NCI-H82 treated with DMSO at 0.1 percent for 48 hours (cell line): ENCODE results near the gene LRRC25.

Experiments used
- DNase-seq: peaks from one replicate; lab custom pipeline; 2025; ENCODE audit not compliant: unreplicated experiment; lab: John Stamatoyannopoulos, UW

Gene LRRC25

DNA sequence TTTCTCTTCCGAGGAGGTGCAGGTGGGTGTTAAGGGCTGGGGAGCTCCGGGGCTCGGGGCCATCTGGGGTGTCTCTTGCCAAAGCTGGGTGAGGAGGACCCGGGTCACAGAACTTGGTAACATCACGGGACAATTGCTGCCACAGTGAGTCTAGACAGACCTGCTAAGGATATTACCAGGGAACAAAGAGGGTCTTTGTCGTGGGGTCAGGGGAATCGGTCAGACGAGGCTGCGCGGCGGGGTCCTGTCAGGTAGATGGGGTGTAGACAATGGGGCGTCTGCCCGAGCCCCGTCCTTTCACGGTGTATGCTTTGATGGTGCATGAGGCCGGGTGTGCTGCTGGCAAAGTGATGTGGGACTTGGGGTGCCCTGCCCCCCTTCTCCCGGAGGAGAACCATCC lies 49.3 kb downstream of the LRRC25 start:
- no peak for DNase-seq

DNA sequence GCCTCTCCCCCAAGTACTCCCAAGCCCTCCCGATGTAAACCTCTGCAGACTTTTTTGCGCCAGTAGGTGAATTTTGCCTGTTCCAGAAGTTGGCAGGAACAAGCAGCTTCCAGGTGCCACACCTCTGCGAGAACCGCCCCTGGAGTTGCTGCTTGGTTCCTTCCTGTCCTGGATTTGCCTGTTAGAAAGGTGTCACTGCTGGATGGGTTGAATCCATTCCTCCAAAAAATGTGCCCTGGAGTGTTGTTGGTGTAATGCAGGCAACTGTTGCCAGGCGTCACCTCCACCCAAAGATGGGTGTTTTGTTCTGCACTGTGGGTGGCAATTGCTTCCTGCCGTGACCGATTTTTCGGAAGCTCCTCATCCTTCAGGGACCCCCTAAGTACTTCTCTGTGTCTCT lies 51.3 kb downstream of the LRRC25 start:
- DNase-seq: no peak

DNA sequence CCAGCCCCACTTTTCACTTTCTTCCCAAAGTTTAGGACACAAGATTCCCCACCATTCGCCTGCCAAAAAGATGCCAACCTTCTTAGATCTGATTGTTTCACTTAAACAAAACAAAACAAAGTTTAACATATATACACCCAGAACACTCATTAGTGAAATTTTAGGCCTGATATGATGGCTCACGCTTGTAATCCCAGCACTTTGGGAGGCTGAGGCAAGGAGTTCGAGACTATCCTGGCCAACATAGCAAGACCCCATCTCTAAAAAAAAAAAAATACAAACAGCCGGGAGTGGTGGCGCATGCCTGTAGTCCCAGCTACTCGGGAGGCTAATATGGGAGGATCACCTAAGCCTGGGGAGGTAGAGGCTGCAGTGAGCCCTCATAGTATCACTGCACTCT lies 52.1 kb downstream of the LRRC25 start:
- no peak for DNase-seq

DNA sequence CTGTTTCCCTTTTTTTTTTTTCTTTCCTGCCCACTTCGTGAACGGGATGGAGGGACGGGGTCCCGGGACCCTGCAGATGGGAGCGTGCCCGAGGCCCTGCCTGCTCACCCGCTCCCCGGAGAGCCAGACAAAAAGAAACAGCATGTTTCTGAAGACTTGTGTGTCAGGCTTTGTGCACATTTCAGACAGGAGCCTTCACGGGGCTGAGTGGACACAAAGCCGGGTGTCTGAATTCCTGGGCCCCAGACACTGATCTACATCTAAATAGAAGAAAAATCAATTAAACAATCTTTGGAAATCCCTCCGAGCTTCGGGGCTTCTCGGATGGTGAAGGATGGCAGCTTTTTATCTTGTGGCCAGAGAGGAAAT lies 52.9 kb downstream of the LRRC25 start:
- DNase-seq: no peak

- DNase-seq: no peak
These were observed 55.3 kb downstream of the LRRC25 start for GRCh38 chr19:18342090-18342632.
